Endometrium (tissue), 2 donors: ENCODE measurements around the gene UGGT1.

Experiments used
- FAIRE-seq: peaks from 2 replicates; lab custom pipeline; 2012; peaks lifted over from hg19 to GRCh38; lab: Jason Lieb, UNC
- donor health status: control.
- donor health status: control.

Gene UGGT1

GRCh38 chr2:128108166-128108565 lies 17.2 kb downstream of the UGGT1 start:
- FAIRE-seq: no peak

- FAIRE-seq: no peak
These were observed 18.2 kb downstream of the UGGT1 start for GRCh38 chr2:128109243-128109642.

GRCh38 chr2:128115921-128116623 lies 25.1 kb downstream of the UGGT1 start:
- FAIRE-seq: no peak

GRCh38 chr2:128134573-128134972 lies 43.6 kb downstream of the UGGT1 start:
- no peak for FAIRE-seq

DNA sequence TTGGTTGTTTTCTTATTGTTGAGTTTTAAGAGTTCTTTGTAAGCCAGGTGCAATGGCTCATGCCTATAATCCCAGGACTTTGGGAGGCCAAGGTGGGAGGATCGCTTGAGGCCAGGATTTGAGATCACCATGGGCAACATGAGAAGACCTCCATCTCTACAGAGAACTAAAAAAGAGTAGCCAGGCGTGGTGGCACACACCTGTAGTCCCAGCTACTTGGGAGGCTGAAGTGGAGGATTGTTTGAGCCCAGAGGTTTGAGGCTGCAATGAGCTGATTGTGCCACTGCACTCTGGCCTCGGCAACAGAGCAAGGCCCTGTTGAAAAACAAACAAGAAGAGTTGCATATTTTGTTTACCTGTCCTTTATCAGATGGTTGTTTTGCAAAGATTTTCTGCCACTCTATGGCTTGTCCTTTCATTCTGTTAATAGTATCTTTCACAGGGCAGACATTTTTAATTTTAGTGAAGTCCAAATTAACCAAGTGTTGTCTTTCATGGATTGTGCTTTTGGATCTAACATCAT lies 46.2 kb downstream of the UGGT1 start:
- FAIRE-seq: no peak

- FAIRE-seq: no peak
These were observed 48.6 kb downstream of the UGGT1 start for GRCh38 chr2:128139624-128140023.

DNA sequence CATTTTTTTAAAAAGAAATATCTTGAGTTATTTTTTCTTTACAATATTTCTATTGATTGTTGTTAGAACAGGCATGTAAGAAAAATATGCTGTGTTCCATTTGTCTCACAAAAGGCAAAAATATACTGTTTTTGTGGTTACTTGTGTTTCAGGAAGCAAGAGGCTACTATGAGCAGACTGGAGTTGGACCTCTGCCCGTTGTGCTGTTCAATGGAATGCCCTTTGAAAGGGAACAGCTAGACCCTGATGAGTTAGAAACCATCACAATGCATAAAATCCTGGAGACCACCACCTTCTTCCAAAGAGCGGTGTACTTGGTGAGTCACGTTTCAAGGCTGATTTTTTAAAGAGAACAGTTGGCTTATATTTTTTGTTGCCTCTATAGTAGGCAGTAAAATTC lies 54.7 kb downstream of the UGGT1 start:
- no peak for FAIRE-seq

- FAIRE-seq: no peak
These were observed 62.8 kb downstream of the UGGT1 start for GRCh38 chr2:128153786-128154185.

DNA sequence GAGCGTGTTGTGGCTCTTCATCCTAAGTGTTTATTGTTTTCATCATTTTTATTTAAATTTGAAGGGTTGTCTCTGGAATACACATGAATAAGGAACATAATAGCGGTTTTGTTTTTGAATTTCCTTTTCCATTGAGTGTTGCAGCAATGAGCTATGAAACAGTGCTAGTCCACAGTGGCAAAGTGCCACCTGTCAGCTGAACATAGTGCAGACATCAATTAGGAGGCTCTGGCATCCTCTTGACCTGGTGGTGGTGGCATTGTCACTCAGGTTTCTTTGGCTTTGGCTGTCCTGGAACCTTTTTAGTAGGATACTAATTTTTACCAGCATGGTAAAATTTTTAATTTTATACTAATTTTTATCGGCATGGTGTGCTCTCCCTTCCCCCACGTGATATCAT lies 63.2 kb downstream of the UGGT1 start:
- FAIRE-seq: no peak

DNA sequence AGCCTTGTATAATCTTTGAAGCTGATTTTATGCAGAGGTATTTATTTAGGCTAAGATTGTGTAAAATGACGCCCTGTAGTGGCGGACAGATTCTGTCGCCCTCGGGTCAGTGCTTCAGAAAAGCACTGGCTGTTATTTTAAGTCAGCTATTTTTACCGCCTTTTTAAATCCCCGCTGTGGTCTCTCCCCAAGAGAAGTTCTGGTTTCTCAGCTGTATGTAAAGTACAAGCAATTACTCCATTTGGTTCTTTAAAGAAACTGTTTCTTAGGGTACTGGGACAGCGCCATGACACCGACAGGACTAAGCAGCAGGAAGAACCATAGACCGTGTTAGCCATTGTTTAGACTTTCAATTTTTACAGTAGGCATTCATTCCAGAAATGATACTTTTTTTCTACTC lies 65.0 kb downstream of the UGGT1 start:
- FAIRE-seq: no peak

- FAIRE-seq: no peak
These were observed 65.8 kb downstream of the UGGT1 start for GRCh38 chr2:128156812-128157211.

DNA sequence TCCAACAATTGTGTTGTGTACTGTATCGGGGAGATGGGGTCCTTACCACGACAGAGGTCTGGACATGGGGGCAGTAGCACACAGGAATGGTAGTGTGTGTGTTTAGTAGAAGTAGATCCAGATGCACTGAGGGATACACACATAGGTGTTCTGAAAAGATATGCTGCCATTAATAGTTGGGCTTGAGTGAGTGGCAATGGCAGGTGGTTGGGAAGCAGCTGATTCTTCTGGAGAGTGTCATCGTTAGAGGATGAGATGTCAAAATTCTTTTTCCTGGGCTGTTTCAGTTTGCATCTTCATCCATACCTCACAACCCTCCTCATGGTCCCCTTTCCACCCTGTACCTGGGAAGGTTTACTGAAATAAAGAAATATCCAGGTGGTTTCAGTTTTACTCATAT lies 66.6 kb downstream of the UGGT1 start:
- FAIRE-seq: no peak

DNA sequence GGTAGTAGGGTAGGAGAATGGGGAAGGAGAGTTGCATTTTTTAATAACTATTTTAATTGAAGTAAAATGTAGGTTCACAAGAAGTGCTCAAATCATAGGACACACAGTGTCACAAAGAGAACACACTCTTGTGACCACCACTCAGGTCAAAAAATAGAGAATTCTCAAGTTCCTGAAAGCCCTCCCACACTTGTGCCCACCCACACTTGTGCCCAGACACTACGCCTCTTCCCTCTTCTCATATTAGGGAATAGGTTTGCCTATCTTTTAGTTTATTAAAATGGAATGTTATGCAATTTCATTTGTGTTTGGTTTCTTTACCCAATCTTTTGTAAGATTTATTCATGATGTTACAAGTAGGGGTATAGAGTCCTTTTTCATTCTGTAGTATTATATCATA lies 67.2 kb downstream of the UGGT1 start:
- FAIRE-seq: no peak

- no peak for FAIRE-seq
These were observed 68.4 kb downstream of the UGGT1 start for GRCh38 chr2:128159437-128159836.

DNA sequence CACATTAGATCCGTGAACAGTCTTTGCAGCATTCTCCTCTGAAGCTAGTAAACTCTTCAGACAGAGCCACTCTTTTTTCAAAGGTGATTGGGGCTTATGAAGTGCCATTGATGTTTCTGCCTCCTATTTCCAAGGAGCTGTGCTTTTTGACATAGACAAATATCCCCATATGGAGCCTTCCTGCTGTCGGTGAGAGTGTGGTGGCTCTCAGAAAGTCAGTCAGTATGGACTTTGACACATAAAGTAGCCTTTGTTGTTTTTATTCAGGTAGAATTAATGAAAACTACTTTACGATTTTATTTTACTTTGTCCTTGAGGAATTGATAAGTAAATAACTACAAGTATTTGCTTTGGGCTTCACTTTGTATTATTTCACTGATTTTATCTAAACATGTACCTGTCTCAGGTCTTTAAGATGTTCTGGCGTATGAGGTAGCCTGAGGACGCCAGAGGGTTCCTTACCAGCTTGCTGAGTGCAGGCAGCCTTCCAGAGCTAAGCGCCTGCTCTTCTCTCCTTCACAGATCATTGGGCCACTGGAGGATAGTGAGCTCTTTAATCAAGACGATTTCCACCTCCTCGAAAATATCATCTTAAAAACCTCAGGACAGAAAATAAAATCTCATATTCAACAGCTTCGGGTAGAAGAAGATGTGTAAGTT lies 69.7 kb downstream of the UGGT1 start:
- no peak for FAIRE-seq

DNA sequence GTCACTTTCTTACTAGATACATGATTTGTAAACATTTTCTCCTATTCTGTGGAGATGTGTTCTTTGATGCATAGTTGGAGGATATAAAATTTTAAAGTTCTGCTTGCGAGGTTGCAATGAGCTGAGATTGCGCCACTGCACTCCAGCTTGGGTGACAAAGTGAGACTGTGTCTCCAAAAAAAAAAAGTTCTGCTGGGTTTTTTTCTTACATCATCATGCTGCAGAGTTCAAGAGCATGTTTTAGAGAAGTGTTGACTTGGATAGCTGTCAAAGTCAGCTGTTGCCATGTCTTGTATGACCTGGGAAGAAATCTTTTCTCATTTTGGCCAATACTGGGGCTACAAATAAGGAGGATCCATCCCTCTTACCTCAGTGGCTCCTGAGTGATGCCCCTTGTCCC lies 71.3 kb downstream of the UGGT1 start:
- FAIRE-seq: no peak

GRCh38 chr2:128164311-128164710 lies 73.3 kb downstream of the UGGT1 start:
- no peak for FAIRE-seq

GRCh38 chr2:128166746-128167353 lies 75.8 kb downstream of the UGGT1 start:
- FAIRE-seq: no peak

DNA sequence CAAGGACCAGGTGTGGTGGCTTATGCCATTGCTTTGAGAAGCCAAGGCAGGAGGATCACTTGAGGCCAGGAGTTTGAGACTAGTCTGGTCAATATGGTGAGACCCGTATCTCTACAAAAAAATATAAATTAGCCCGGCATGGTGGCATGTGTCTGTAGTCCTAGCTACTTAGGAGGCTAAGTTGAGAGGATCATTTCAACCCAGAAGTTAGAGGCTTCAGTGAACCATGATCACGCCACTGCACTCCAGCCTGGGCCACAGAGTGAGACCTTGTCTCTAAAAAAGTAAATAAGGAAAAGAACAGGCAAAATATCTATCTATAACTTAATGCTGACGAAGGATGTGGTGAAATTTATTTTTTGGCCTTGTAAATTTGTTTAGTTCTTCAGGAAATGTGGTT lies 78.1 kb downstream of the UGGT1 start:
- FAIRE-seq: no peak

DNA sequence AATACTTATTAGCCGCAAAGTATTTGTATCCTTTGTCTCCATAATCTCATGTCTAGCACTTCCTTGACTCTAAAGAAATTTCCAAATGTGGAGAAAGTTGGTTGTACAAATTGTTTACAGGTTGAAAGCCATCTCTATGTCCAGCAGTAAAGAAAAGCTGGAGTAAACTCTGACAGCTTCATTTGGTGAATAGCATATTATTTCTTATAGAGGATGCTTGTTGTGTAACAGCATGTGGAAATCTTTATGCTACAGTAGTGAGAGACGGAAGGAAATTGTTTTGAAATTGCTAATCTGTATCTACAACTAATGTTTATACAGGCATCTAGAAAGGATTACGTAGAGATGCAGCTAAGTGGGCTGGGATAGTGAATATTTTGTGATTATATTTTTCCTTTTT lies 78.5 kb downstream of the UGGT1 start:
- no peak for FAIRE-seq

- no peak for FAIRE-seq
These were observed 79.1 kb downstream of the UGGT1 start for GRCh38 chr2:128169933-128170709.

- FAIRE-seq: no peak
These were observed 79.8 kb downstream of the UGGT1 start for GRCh38 chr2:128170776-128171175.

DNA sequence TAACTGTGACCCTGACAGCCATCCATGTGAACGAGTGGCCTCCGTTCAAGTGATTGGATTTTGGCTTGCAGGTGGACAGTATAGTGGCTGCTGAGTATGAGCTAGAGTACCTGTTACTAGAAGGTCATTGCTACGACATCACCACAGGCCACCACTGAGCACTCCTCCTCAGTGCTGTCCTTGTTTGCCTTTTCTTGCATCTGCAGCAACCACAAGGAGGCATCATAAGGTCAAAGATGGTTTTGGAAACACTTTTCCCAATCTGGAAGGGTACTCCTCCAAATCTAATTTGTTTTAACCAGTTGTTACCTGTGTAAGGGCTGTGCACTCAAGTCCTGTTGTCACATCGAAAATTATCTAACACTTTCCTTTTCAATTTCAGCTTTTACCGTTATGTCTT lies 81.2 kb downstream of the UGGT1 start:
- FAIRE-seq: no peak
